Activated T-cell treated with anti-CD3 and anti-CD28 coated beads for 24 hours (primary cell): Measurements from ENCODE around the gene LIMA1.
A peak's percentile ranks its signal among the peaks of the same experiment; 100 is the strongest.
"Not testable (repeated sequence)": the region's sequence is repeated elsewhere in the genome, so short reads cannot be mapped to it uniquely, and the experiment has no call there.

ENCODE experiments used
- DNase-seq: peaks from one replicate; pipeline ENCODE4 v3.0.0-alpha.2; 2020; ENCODE audit warnings: low read depth

LIMA1 gene

DNA sequence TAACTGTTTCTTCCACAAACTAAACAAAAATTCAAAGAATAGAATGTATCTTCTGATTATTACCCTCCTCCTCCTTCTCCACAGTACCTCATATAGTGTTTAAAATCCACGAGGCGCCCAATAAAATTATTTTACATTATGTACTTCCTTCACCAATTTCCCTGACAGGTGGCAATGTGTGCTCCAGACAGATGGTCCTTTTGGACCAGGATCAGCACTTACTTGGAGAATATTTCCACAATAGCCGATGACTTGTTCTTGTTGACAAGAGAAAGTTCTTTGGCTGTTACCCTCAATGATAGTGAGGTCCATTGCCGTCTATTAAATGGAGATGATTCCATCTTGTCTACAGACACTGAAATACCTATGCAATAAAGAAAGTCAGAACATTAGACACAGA lies 34.9 kb downstream of the LIMA1 start:
- no peak for DNase-seq

DNA sequence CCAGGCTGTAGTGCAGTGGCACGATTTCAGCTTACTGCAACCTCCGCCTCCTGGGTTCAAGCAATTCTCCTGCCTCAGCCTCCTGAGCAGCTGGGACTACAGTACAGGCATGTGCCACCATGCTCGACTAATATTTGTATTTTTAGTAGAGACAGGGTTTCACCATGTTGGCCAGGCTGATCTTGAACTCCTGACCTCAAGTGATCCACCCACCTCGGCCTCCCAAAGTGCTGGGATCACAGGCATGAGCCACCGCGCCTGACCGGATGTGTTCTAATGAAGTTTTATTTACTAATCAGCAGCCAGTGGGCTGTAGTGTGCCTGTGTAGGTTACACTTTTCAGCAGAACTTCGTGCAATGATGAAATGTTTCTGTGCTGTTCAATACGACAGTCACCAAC lies 35.7 kb downstream of the LIMA1 start:
- not testable (repeated sequence) for DNase-seq

DNA sequence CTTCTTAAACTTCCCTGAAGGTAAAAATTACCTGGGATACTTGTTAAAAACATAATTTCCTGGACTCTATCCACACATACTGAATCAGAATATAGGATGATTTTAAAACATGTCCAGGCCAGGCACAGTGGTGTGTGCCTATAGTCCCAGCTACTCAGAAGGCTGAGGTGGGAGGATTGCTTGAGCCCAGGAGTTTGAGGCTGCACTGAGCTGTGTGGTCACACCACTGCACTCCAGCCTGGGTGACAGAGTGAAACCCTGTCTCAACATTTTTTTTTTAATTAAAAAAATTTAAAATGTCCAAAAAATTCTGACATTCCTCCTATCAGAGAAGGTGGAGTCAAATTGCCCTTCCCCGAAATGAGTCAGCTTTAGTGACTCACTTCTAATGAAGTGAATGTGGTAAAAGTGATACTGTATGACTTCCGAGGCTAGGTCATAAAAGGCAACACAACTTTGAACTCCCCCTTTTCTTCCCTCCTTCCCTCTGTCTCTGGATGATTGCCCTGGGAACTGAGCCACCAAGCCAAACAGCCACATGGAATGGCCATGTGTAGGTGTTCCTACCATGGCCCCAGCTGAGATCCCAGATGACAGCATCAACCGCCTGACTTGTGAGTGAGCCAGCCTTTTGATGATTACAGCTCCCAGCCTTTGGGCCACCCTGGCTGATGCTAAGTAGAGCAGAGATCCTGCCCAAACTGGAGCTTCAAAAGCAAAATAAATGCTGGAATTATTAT lies 36.3 kb downstream of the LIMA1 start:
- peak; percentile 23 for DNase-seq

DNA sequence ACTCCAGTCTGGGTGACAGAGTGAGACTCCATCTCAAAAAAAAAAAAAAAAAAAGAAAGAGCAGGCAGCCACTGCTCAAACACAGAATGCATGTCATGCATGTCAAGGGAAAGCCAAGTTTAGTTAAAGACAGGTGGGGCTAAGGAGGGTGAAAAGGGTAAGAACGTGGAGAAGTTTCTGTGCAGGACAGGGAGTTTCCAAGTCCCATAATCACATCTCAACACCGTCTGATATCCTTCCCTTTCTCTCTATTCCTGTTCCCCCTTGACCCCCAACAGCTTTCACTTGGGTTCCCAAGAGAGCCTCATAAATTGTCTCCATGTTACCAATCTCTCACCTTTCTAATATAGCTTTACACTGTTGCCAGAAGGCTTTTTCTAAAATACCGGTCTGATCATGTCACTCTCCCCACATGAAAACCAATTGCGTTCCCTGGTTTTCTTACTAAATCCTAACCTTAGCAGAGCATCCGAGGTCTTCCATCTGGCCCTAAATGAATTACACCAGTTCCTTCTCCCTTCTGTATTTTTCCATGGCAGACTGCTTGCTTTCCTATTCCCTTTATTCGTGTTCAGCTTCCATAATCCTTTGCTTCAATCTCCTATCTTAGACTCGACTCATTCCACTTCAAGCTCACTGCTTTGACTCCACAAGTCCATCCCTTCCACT lies 37.0 kb downstream of the LIMA1 start:
- DNase-seq = no peak

DNA sequence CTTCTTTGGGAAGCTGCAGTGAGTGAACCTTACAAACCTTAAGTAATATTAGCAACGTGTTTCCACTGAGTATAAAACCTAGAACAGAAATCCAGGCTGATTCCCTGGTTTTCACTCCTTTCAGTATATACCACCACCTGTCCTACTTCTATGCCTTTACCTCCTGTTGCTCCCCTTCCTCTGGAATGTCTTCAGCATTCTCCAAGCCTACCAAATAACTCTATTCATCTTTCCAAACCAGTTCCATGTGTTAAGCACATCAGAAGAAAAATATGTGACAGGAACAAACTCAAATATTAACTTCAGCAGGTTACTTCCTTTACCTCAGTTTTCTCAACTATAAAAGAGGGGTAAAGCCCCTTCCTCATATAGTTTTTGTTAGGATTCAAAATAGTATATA lies 39.8 kb downstream of the LIMA1 start:
- no peak for DNase-seq

DNA sequence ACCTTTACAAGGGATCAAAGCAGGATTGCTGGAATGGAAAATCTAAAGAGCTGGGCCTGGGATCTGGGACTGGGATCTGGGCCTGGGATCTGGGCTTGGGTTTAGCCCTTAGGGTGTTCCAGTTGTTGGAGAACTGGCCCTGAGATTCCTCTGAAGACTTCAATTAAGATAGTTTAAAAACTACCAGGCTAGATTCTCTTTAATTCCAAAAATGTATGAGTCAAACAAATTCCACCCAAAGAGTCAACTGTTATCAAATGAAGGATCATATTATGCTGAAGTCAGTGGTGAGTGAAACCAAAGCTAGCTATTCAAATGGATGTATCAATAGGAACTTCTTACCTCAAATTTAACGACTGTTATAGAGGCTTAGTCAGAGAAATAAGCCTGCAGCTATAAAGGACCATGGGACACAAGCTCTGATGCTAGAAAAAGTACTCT lies 40.5 kb downstream of the LIMA1 start:
- no peak for DNase-seq

DNA sequence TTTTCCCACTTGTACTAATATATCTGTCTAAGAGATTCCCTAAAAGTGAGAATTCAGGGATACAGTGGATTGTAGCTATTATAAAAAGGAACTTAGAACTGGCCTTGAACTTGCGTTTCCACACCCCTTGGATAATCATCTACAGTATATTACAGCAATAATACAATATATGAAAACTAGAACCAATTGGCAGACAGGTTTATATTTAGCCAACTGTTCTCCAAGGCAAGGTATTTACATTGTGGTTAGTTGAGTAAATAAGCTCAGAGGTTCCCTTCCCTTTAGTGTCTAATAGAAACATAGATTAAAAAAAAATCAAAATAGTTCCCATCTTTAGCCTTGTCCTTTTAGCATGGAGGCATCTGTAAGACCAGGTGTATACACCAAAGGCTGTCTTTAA lies 42.1 kb downstream of the LIMA1 start:
- no peak for DNase-seq

DNA sequence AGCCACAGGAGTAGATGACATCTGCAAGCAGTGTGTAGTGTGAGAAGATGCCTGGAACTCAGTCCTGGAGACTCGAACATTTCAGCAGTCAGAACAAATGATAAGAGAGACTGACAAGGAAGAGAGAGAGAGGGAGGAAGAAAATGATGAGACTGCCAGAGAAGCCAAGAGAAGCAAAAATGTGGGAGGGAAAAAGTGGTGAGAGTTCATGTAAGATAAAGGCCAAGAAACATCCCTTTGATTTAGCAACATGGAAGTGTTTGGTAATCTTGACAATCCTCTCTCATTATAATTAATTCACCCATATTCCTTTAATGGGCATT lies 42.6 kb downstream of the LIMA1 start:
- no peak for DNase-seq

DNA sequence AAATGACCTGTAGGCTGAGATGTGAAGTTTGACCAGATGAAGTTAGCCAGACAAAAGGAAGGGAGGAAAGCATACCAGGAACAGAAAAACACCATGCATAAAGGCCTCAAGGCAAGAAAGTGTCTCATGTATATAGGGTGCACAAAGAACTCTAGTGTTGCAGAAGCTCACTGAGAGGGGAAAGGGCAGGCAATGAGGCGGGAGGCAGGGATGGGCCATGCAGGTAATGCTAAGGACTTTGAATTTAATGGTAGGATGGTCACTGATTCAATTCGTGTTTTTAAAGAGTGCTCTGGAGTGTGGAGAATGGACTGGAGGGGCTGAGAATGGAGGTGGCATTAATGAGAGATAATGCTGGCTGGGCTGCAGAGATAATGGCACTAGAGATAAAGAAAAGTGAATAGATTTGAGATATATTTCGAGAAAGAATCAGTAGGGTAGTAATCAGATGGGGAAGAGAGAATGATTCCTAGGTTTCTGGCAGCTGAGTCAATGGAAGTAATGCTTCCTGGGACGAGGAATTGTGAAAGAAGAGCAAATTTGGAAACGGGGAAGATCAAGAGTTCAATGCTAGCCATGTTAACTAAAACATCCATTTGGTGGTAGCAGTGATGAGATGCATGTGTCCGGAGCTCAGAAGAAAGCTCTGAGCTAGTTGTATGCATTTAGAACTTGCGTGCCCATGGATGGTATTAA lies 43.1 kb downstream of the LIMA1 start:
- no peak for DNase-seq

DNA sequence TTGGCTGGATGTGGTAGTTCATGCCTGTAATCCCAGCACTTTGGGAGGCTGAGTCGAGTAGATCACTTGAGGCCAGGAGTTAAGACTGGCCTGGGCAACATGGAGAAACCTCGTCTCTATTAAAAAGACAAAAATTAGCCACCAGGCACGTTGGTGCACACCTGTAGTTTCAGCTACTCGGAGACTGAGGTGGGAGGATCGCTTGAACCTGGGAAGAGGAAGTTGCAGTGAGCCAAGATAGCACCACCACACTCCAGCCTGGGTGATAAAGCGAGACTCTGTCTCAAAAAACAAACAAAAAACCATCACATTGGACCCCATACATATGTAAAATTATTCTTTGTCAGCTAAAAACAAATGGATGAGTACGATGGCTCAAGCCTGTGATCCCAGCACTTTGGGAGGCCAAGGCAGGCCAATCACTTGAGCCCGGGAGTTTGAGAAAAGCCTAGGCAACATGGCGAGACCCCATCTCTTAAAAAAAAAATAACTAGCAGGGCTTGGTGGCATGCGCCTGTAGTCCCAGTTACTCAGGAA lies 43.9 kb downstream of the LIMA1 start:
- DNase-seq = no peak

DNA sequence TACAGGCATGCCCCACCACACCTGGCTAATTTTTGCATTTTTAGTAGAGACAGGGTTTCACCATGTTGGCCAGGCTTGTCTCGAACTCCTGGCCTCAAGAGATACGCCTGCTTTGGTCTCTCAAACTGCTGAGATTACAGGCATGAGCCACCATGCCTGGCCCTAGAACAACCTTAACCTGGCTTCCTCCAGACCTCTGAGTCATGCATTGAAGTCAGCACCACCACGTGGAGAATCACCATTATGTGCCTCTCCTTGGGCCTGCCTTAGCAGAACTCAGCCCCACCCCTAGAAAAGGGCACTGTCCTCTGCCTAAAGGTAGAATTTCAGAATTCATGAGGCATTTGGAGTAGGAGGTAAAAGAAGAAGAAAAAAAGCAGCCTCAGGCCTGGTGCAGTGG lies 49.0 kb downstream of the LIMA1 start:
- DNase-seq = peak; percentile 15

DNA sequence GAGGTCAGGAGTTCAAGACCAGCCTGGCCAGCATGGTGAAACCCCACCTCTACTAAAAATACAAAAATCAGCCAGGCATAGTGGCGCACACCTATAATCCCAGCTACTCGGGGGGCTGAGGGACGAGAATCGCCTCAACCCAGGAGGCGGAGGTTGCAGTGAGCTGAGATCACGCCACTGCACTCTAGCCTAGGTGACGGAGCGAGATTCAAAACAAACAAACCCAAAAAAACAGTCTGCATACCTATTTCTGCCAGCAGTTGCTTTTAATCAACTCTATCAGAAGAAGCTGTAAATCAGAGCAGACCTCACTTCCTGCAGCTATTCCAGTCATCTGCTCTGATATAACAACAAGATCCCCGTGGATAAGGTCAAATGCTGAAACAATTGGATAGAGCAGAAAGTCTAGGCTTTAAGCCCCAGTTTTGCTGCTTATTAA lies 50.5 kb downstream of the LIMA1 start:
- DNase-seq = no peak

DNA sequence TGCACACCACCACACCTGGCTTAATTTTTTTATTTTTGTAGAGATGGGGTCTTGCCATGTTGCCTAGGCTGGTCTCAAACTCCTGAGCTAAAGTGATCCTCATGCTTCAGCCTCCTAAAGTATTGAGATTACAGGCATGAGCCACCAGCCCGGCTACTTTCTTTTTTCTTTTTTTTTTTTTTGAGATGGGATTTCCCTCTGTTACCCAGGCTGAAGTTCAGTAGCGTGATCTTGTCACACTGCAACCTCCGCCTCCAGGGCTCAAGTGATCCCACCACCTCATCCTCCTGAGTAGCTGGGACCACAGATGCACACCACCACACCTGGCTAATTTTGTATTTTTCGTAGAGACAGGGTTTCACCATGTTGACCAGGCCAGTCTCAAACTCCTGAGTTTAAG lies 51.1 kb downstream of the LIMA1 start:
- no peak for DNase-seq

DNA sequence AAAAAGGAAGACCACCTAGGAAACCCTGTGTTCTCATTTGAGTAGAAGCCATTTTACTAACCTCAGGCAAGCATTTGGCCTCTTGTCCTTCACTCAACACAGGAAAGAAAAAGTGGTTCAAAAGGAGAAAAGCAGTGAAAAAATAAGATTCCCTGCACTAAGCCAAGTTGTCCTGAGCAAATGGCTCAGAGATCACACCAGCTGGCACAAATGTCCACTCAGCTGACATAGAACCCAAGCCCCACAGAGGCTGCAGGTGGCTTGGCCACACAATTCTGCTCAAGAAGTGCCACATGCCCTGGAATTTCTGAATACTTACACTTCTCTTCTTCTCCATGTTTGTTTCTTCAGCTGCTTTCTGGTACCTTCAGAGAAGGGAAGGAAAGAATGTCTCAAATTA lies 52.0 kb downstream of the LIMA1 start:
- DNase-seq = no peak

DNA sequence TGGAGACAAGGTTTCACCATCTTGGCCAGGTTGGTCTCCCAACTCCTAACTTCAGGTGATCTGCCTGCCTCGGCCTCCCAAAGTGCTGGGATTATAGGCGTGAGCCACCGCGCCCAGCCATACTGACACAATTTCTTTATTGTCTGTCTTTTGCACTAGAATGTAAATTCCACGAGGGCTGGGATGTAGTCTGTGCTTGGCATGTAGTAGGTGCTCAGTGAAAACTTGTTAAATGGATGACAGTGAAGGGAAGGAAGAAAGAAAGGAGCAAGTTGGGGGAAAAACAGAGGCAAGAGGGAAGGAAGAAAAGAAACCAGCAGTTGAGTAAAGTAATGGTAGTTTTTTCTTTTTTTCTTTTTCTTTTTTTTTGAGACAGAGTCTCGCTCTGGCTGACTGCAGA lies 53.1 kb downstream of the LIMA1 start:
- DNase-seq = no peak

DNA sequence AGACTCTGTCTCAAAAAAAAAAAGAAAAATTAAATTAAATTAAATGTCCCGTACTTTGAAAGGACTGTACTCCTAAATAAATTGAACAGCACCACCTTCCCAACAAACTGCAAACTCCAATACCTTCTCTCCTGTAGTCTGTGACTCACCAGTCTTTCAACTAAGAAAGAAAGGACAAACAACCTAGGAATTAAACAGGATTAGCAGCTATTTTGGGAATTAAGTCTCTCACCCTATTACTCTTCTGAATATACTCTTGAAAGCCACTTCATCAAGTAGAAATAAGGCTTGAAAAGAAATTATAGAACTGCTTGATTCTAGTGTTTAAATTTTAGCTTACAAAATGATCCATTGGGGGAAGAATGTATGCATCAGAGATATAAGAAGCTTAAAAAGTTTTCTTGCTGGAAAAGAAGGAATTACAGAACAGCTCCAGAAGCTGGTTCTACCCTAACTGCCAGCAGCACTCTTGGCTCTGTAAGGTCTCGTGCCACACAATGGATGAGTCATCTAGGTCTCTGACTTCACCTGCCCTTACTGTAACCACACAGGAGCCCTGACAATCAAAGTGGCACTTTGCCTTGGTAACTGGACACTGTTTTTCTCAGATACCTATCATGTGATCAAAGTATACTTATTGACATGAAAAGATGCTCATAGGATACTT lies 59.2 kb downstream of the LIMA1 start:
- peak; percentile 29 for DNase-seq

DNA sequence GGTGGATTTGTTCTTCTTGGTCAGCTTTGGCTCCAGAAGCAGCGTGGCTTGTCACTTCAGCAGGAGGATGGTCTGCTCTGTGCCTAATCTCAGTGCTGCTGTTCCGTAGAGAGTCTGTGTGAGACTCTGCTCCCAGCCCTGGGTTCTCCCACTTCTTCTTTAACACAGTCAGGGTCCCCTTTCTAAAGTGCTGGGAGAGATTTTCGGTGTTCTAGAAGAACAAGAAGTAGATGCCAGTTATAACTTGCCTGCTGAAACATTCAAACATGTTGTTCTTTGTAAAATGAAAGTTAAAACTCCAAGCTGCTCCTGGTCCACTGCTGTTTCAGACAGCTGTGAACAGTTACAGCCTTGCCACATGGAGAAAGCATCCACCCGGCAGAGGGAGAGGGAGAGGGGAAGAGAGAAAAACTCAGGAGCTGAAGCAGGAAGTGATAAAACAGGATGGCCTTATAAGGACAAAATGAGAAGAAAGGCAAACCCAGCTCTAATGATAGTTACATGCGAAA lies 61.0 kb downstream of the LIMA1 start:
- DNase-seq = peak; percentile 12

DNA sequence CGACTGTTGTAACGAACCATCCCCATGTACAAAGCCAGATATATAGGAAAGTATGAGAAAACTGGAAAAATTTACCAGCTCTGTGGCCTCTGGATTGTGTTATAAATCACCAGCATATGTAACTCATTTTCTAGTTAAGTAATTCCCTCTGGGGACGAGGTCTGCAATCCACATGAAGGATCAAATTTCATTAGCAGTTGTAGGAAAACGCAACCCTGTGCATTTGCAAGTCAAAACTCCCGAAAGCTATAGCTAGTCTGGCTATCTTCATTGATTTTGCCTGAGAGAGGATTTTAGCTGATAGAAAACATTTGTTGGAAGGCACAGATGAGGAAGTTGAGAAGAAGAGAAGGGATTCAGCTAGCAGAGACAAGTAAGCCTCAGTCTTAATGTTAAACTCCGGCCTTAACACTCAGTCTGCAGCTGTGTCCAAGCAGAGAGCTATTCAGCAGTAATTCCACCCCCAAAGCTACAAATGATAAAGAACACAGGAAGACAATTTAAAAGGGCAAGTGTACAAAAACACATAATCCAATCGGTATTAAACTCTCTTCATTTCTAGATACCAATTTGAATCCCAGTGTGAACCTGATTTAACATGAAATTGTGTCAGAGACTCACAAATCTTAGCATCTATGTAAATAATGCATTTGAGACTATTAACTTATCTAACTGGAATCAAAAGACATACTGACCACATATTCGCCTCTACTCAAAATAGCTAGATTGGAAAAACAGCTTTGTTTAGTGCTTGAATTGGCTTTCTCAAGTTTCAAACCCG lies 61.9 kb downstream of the LIMA1 start:
- DNase-seq = no peak

DNA sequence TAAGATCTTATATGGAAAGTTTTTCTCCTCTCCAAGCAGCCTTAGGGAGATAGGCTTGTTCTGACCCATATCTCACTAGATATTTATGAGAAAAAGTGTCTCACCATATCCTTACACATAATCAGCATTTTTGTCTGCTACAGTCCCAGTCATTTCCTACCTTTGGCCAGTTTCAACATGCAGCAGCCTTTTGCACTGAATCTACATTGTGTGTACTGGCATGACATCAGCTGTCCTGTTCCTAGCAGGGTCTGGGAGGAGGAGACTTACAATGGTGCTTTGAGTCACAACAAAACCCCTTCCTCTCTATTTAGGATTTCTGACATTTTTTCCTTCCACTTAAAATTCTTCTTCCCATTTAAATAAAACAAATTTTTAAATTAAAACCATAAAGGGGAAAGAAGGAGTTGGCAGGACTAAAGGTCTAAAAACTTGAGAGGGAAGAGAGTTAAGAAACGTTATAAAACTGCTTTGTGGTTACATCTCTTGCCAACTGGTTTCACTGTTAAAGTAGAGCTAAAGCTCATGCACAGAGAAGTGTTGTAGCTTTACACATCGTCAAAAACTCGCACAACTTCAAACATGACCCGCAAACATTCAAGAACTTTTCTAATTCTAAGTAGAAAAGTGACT lies 62.8 kb downstream of the LIMA1 start:
- DNase-seq = peak; percentile 34

DNA sequence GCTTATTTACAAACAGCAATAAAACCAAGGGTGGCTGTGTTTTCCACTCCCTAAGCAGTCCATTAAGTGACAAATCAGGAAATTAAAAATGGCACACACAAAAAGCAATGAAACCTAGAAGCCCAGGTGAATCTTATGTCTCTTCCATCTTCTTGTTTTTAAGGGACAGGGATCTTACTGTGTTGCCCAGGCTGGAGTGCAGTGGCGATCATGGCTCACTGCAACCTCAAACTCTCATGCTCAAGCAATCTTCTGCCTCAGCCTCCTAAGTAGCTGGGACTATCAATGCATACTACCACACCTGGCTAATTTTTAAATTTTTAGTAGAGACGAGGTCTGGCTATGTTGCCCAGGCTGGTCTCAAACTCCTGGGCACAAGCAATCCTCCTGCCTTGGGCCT lies 63.8 kb downstream of the LIMA1 start:
- no peak for DNase-seq

DNA sequence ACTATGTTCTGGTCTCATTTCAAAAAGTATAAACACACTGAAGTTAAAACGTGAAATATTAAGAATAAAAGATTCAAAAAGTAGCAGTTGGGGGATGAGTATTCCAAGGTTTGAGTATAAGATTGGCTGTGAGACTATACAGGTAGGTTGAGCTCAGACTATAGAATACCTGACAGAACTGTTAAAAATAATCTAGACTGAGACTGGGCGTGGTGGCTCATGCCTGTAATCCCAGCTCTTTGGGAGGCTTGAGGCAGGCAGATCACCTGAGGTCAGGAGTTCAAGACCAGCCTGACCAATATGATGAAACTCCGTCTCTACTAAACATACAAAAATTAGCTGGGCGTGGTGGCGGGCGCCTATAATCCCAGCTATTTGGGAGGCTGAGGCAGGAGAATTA lies 64.3 kb downstream of the LIMA1 start:
- not testable (repeated sequence) for DNase-seq
